ENCODE measurements around the gene PAF1. TPM values are rescaled to one million over a fixed set of nuclear protein-coding genes. Genes with fewer than 3 reads are reported as not detected.

PAF1 gene
- total and polyA plus RNA-seq, 2 of the 13 experiments (the other 11 are each of a cell fraction or from before 2014, with no cell fraction given), result 30.2 to 31.1 TPM

GRCh38 chr19:39409208-39410016 lies 18.5 kb upstream of the PAF1 start (continued):
- no peak for TF ChIP-seq ISL2 (CRISPR knock-in tag; IDR thresholded peaks at IDR 0.05)
- TF ChIP-seq ZNF784 (CRISPR knock-in tag; IDR thresholded peaks at IDR 0.05; ENCODE audit: borderline replicate concordance), result no peak
- no peak for TF ChIP-seq CTCF (CRISPR knock-in tag; IDR thresholded peaks at IDR 0.05)
- no peak for TF ChIP-seq EED (CRISPR knock-in tag; IDR thresholded peaks at IDR 0.05)
- TF ChIP-seq RAD21 (CRISPR knock-in tag; IDR thresholded peaks at IDR 0.05), result no peak
- no peak for TF ChIP-seq JUN (CRISPR knock-in tag; IDR thresholded peaks at IDR 0.05)
- peak; percentile 70; the same call in 1 of the 2 replicates for TF ChIP-seq HNF1B (CRISPR knock-in tag; IDR thresholded peaks at IDR 0.05)
- TF ChIP-seq MIER3 (CRISPR knock-in tag; IDR thresholded peaks at IDR 0.05; ENCODE audit: borderline replicate concordance), result no peak
- no peak for TF ChIP-seq ZBTB3 (CRISPR knock-in tag; IDR thresholded peaks at IDR 0.05; ENCODE audit: borderline replicate concordance, low read depth)
- no peak for TF ChIP-seq ZNF530 (CRISPR knock-in tag; IDR thresholded peaks at IDR 0.05; ENCODE audit: low read depth)
- no peak for TF ChIP-seq ZNF704 (CRISPR knock-in tag; IDR thresholded peaks at IDR 0.05; ENCODE audit: borderline replicate concordance)
- TF ChIP-seq ZBTB20 (CRISPR knock-in tag; IDR thresholded peaks at IDR 0.05; ENCODE audit: borderline replicate concordance, low read depth), result no peak
- no peak for TF ChIP-seq ZNF709 (CRISPR knock-in tag; IDR thresholded peaks at IDR 0.05)
- TF ChIP-seq BCL6 (CRISPR knock-in tag; IDR thresholded peaks at IDR 0.05), result no peak
- TF ChIP-seq PRDM4 (CRISPR knock-in tag; IDR thresholded peaks at IDR 0.05; ENCODE audit: borderline replicate concordance), result no peak
- TF ChIP-seq SP1 (IDR thresholded peaks at IDR 0.05), result no peak
- TF ChIP-seq SP1 (CRISPR knock-in tag; IDR thresholded peaks at IDR 0.05), result no peak
- TF ChIP-seq TIGD3 (CRISPR knock-in tag; IDR thresholded peaks at IDR 0.05; ENCODE audit: borderline replicate concordance), result no peak
- TF ChIP-seq SAP130 (CRISPR knock-in tag; IDR thresholded peaks at IDR 0.05; ENCODE audit: low read depth), result no peak
- TF ChIP-seq ZNF672 (CRISPR knock-in tag; IDR thresholded peaks at IDR 0.05), result no peak
- no peak for TF ChIP-seq NCOA1 (CRISPR knock-in tag; IDR thresholded peaks at IDR 0.05)

All from HepG2 (cell line).